ENCODE results near the gene DNMT3A. TPM values are rescaled to one million over a fixed set of nuclear protein-coding genes. Genes with fewer than 3 reads are reported as not detected.
A peak's percentile ranks its signal among the peaks of the same experiment; 100 is the strongest.

The DNMT3A gene
- 35.9 and 51.8 TPM in 2 replicates for total RNA-seq

DNA sequence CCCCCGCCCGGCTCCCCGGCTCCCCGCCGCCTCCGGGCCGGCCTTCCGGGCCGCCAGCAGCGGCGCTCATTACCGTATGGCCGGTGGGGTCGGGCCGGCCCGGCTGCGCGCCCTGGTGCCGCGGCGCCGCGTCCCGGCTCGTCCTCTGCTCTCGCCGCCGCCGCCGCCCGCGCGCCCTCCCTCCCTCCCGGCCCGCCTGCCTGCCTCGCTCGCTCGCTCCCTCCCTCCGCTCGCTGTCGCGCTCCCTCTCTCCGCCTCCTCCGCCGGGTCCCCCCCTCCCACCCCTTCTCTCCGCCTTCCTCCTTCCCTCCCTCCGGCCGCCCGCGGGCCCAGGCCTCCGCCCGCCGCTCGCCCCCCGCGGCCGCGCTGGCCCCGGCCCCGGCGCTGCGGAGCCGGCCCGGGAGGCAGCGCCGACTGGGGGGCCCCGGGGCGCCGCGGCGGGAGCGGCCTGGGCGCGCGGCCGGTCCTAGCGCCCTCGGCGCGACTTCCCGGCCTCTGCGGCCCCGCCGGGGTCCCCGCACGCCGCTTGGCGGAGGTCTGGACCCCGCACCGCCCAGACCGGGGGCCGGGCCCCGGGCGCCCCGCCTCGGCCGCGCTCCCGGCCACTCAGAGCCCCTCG is at the start of gene DNMT3A:
TSS of gene DNMT3A (minus strand) at position 173 of the 619 bp plus-strand sequence. CDS start 27,941 bp downstream, outside the sequence.

Small RNA genes within 50 kb of the gene (small RNA-seq; reads per million reads assigned to genes)
- 1.2 reads per million, percentile 63 among the genes with 10 or more reads in this experiment for gene MIR1301

Other genes starting within 250 kb of the DNMT3A start
- 1.2 and 4.2 TPM in 2 replicates for gene POMC, start 173.3 kb downstream of the DNMT3A start, total RNA-seq

Measured in placental epithelial cell (primary cell).